Esophagus muscularis mucosa (tissue), 4 donors: ENCODE data around the gene C5orf46. TPM values are rescaled to one million over a fixed set of nuclear protein-coding genes. Genes with fewer than 3 reads are reported as not detected.

Experiments used
- DNase-seq: peaks from one replicate; pipeline ENCODE4 v3.0.0-alpha.2; 2017; ENCODE audit errors: extremely low spot score
- H3K27ac ChIP-seq, 4 donors: fragments of 200-600 bp; sonication (generic); replicated peaks in 1 of 4; 1 replicate in 3 of 4; 2 replicates in 1 of 4; pipeline ENCODE4 v1.5.1; 2016 to 2019; ENCODE audit warnings: mild to moderate bottlenecking in 1 of 4
- H3K27me3 ChIP-seq, 4 donors: fragments of 200-600 bp; sonication (generic); one replicate each; pipeline versions ENCODE4 v1.5.1 to v1.6.0; 2016 to 2019
- H3K36me3 ChIP-seq, 4 donors: fragments of 200-600 bp; sonication (generic); one replicate each; pipeline ENCODE4 v1.5.1; 2016 to 2019
- H3K4me1 ChIP-seq, 4 donors: fragments of 200-600 bp; sonication (generic); one replicate each; pipeline ENCODE4 v1.5.1; 2016 to 2019
- H3K4me3 ChIP-seq, 4 donors: fragments of 200-600 bp; sonication (generic); 1 replicate in 2 of 4; 2 replicates in 2 of 4; pipeline ENCODE4 v1.5.1; 2016 to 2019; ENCODE audit warnings: mild to moderate bottlenecking in 4 of 4, moderate library complexity in 1 of 4
- H3K9me3 ChIP-seq, 4 donors: fragments of 200-600 bp; sonication (generic); 1 replicate in 3 of 4; 2 replicates in 1 of 4; pipeline ENCODE4 v1.5.1; 2016 to 2019
- EP300 ChIP-seq: sonication (generic); formaldehyde crosslinking; IDR thresholded peaks from one replicate; pipeline ENCODE4 v1.6.1; 2017; ENCODE audit warnings: antibody characterized with exemption
- POLR2A ChIP-seq: fragments of 450-650 bp; IDR thresholded peaks from one replicate; pipeline ENCODE4 v1.6.1; 2017; ENCODE audit warnings: antibody characterized with exemption, moderate library complexity, mild to moderate bottlenecking, low read depth
- POLR2AphosphoS5 ChIP-seq, 2 donors: sonication (generic); formaldehyde crosslinking; IDR thresholded peaks; one replicate each; pipeline ENCODE4 v1.6.1; 2017; ENCODE audit warnings: antibody characterized with exemption in 2 of 2
- WGBS: methylation state at CpG from one replicate; pipeline ENCODE4 v1.1.5; 2018; 5-methylcytosine and 5-hydroxymethylcytosine counted together
- intact Hi-C: fragments of 100-400 bp; cut with DNase I; formaldehyde crosslinking; loops from one replicate; pipeline ENCODE4 v1.15.1; 2023
- total RNA-seq, 4 donors: library from RNA; depleted of rRNA; stranded (reverse); fragments of >200 nt; gene quantifications; one replicate each; pipeline versions ENCODE4 v1.1.0 to v1.2.1, GENCODE V29; 2016
- TF ChIP-seq, protein P1 (sequence below), 3 experiments: fragments of 200-600 bp in 2 of 3; fragments of 450-650 bp in 1 of 3; sonication (generic) in 2 of 3; IDR thresholded peaks; one replicate each; pipeline ENCODE4 v1.5.1; 2017 to 2019; ENCODE audit warnings: antibody characterized with exemption in 3 of 3, mild to moderate bottlenecking in 2 of 3, moderate library complexity in 1 of 3

C5orf46 gene
- total RNA-seq, 4 donors from 2014 or later: not detected

DNA sequence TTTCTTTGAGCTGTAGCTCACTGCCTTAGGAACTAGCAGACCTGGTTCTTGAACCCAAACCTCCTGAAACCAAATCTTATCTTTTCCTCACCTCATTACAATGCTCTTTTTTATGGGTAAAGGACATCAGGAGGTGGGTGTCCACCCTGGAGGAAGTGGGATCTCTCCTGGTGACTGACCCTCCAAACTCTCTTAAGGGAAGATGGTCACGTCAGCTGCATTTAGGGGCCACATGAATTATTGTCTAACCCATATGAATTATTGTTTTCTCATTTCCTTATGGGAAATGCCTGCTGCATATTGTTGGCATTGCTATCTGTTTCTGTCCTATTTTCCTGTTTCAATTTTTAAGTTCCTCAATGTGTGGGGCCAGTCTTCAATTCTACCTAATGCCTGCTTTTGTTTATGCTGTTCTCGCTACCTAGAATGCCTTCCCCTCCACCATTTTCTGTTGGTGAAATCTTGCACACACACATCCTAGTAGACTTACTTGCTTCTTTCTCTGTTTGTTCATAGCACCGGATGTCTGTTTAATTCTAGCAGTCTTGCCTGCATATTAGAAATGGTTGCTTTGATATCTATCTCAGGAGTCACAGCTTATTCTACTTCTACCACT lies 52.9 kb downstream of the C5orf46 start:
- Histone ChIP-seq H3K36me3 (no peaks in the 10 kb centered on the region), H3K4me3 (no peak overlapping the region), H3K27ac (no peak overlapping the region), H3K27me3 (no peaks in the 10 kb centered on the region), H3K4me1 (no peaks in the 10 kb centered on the region), H3K9me3 (no peaks in the 10 kb centered on the region)
- no peak for TF ChIP-seq POLR2AphosphoS5 (IDR thresholded peaks at IDR 0.05)
- no peak for TF ChIP-seq POLR2A
- TF ChIP-seq EP300: no peak
- TF ChIP-seq, protein P1, sequence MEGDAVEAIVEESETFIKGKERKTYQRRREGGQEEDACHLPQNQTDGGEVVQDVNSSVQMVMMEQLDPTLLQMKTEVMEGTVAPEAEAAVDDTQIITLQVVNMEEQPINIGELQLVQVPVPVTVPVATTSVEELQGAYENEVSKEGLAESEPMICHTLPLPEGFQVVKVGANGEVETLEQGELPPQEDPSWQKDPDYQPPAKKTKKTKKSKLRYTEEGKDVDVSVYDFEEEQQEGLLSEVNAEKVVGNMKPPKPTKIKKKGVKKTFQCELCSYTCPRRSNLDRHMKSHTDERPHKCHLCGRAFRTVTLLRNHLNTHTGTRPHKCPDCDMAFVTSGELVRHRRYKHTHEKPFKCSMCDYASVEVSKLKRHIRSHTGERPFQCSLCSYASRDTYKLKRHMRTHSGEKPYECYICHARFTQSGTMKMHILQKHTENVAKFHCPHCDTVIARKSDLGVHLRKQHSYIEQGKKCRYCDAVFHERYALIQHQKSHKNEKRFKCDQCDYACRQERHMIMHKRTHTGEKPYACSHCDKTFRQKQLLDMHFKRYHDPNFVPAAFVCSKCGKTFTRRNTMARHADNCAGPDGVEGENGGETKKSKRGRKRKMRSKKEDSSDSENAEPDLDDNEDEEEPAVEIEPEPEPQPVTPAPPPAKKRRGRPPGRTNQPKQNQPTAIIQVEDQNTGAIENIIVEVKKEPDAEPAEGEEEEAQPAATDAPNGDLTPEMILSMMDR (IDR thresholded peaks at IDR 0.05): no peak
- DNase-seq: no peak
- 60% methylated on average over 3 of the region's 3 CpGs for WGBS
- intact Hi-C loops: no loop called here

DNA sequence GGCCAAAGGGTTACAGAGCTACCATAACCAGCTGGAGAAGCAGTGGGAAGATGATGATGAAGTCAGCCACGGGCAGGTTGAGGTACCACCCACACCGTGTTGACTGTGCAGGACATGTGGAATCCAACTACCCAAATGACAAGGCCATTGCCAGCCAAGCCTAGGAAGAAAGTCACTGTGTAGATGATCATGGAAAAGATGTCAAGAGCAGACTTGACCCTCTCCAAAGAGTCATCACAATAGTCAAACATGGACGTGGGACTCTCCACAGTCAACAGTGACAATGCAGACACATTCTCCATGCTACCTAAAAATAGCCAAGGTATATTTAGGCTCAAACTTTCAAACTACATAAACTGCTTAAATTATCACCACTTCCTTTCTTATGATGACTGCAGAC lies 54.0 kb downstream of the C5orf46 start:
- Histone ChIP-seq H3K4me3 (no peak overlapping the region), H3K27ac (no peak overlapping the region), H3K36me3 (no peaks in the 10 kb centered on the region), H3K4me1 (no peaks in the 10 kb centered on the region), H3K27me3 (no peaks in the 10 kb centered on the region), H3K9me3 (no peaks in the 10 kb centered on the region)
- intact Hi-C loops: no loop called here
- TF ChIP-seq POLR2AphosphoS5 (IDR thresholded peaks at IDR 0.05) (no peak), POLR2A (no peak), EP300 (no peak)
- TF ChIP-seq, protein P1 (IDR thresholded peaks at IDR 0.05): no peak
- no peak for DNase-seq
- 52% methylated on average over 3 of the region's 3 CpGs for WGBS

DNA sequence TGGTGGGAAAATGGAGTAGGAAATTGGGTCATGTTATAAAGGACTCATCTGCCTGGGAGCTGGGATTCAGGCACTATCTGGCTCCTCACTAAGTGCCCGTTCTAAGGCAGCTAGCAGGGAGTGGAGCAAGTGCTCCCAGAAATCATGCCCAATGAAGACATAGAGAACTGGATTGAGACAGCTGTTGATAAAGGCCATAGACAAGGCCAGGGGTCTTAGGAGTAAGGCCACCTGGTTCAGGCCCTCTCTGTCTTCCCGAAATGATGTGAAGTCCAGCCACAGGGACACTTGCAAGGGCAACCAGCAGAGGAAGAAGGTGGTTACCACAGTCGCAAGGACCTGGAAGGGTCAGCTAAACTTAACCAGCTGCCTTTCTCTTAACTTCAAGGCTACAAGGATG lies 54.8 kb downstream of the C5orf46 start:
- no peaks in the 10 kb centered on the region for H3K4me1 ChIP-seq
- H3K4me3 ChIP-seq: no peak overlapping the region
- no peak for DNase-seq
- intact Hi-C loops: no loop called here
- WGBS: 96% methylated on average over 3 of the region's 3 CpGs
- H3K27ac ChIP-seq: no peak overlapping the region
- no peaks in the 10 kb centered on the region for H3K9me3 ChIP-seq
- H3K27me3 ChIP-seq: no peaks in the 10 kb centered on the region
- TF ChIP-seq, protein P1 (IDR thresholded peaks at IDR 0.05): no peak
- TF ChIP-seq EP300: no peak
- TF ChIP-seq POLR2A: no peak
- TF ChIP-seq POLR2AphosphoS5 (IDR thresholded peaks at IDR 0.05): no peak
- no peaks in the 10 kb centered on the region for H3K36me3 ChIP-seq

DNA sequence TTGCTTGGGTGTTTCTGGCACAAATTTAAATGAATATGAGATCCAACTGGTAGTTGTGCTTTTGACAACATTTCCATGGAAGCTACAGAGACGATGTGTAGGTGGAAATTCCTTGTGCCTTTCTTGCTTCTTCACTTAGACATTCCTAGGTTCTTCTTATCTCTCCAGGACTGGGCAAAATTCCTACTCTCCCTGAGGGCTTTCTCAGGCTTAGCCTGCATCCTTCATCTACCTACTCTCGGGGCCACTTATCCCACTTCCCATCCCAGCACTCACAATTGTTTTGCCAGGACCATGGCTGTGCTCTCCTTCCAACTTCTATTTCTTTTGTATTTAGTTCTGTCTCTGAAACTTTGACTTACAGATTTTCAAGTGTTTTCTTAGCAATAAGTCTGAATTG lies 57.1 kb downstream of the C5orf46 start:
- no peaks in the 10 kb centered on the region for H3K4me1 ChIP-seq
- no peak overlapping the region for H3K27ac ChIP-seq
- no peak overlapping the region for H3K4me3 ChIP-seq
- H3K36me3 ChIP-seq: no peaks in the 10 kb centered on the region
- no peaks in the 10 kb centered on the region for H3K27me3 ChIP-seq
- H3K9me3 ChIP-seq: no peaks in the 10 kb centered on the region
- 73% methylated on average over 2 of the region's 2 CpGs for WGBS
- no peak for DNase-seq
- TF ChIP-seq EP300: no peak
- TF ChIP-seq POLR2A: no peak
- TF ChIP-seq, protein P1 (IDR thresholded peaks at IDR 0.05): no peak
- no peak for TF ChIP-seq POLR2AphosphoS5 (IDR thresholded peaks at IDR 0.05)
- intact Hi-C loops: no loop called here

DNA sequence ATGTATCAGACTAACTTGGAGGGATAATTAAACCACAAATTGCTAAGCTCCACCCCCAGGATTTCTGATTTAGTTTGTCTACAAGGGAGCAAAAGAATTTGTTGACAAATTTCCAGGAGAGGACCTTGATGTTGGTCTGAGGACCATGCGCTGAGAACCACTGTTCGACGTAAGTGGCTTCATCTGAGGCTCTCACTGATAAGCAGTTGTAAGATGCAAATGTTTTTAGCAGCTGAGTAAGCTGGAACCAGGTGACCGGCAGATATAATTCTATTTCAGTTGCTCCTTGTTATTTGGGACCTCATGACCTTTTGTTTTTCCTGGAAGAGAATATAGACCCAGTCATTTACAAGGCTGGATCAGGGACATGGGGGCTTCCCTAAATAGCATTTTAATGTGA lies 60.7 kb downstream of the C5orf46 start:
- WGBS: 92% methylated on average over 4 of the region's 4 CpGs
- intact Hi-C loops: no loop called here

More for the DNA sequence above, 60.7 kb downstream of the C5orf46 start:
- peaks cover 0 to 5% (median 0%) of the 10 kb centered on the region in 4 donors for H3K27me3 ChIP-seq
- H3K4me1 ChIP-seq: no peaks in the 10 kb centered on the region
- no peak overlapping the region for H3K4me3 ChIP-seq
- DNase-seq: no peak
- no peaks in the 10 kb centered on the region for H3K9me3 ChIP-seq
- no peak overlapping the region for H3K27ac ChIP-seq
- TF ChIP-seq, protein P1 (IDR thresholded peaks at IDR 0.05): no peak
- TF ChIP-seq EP300 (no peak), POLR2AphosphoS5 (IDR thresholded peaks at IDR 0.05) (no peak), POLR2A (no peak)
- H3K36me3 ChIP-seq: no peaks in the 10 kb centered on the region
